Upper lobe of left lung (tissue), 6 donors: Measurements from ENCODE around the gene SLC12A7. TPM values are rescaled to one million over a fixed set of nuclear protein-coding genes. Genes with fewer than 3 reads are reported as not detected.

Experiments used
- ATAC-seq, 2 donors: fragments of 200-7000 bp; cut with Tn5 transposase; one replicate each; pipeline ENCODE4 v1.9.1; 2022; ENCODE audit warnings: mild to moderate bottlenecking in 2 of 2, moderate library complexity in 2 of 2; ENCODE audit not compliant: low FRiP score in 2 of 2
- DNase-seq, 2 donors: peaks; one replicate each; pipeline ENCODE4 v3.0.0-alpha.2; 2019 to 2020
- H3K27ac ChIP-seq, 4 donors: fragments of 200-600 bp; sonication (generic); one replicate each; pipeline ENCODE4 v1.5.1; 2016 to 2019
- H3K27me3 ChIP-seq, 4 donors: fragments of 200-600 bp; sonication (generic); one replicate each; pipeline ENCODE4 v1.5.1; 2017 to 2019
- H3K36me3 ChIP-seq, 4 donors: fragments of 200-600 bp; sonication (generic); one replicate each; pipeline ENCODE4 v1.5.1; 2016 to 2019
- H3K4me1 ChIP-seq, 4 donors: fragments of 200-600 bp; sonication (generic); one replicate each; pipeline ENCODE4 v1.5.1; 2018 to 2019
- H3K4me3 ChIP-seq, 4 donors: fragments of 200-600 bp; sonication (generic); one replicate each; pipeline ENCODE4 v1.5.1; 2017 to 2019; ENCODE audit warnings: mild to moderate bottlenecking in 2 of 4, moderate library complexity in 1 of 4
- H3K9me3 ChIP-seq, 4 donors: fragments of 200-600 bp; sonication (generic); one replicate each; pipeline ENCODE4 v1.5.1; 2018 to 2019
- EP300 ChIP-seq, 4 donors: sonication (generic); formaldehyde crosslinking; IDR thresholded peaks; one replicate each; pipeline ENCODE4 v1.5.1; 2017; ENCODE audit warnings: antibody characterized with exemption in 4 of 4, control low read depth in 2 of 4
- POLR2A ChIP-seq, 4 donors: fragments of 450-650 bp; IDR thresholded peaks; one replicate each; pipeline ENCODE4 v1.5.1; 2016 to 2017; ENCODE audit warnings: antibody characterized with exemption in 4 of 4, mild to moderate bottlenecking in 2 of 4
- POLR2AphosphoS5 ChIP-seq, 2 donors: sonication (generic); formaldehyde crosslinking; IDR thresholded peaks; one replicate each; pipeline ENCODE4 v1.5.1; 2017; ENCODE audit warnings: antibody characterized with exemption in 2 of 2
- WGBS, 2 donors: methylation state at CpG; one replicate each; pipeline ENCODE4 v1.1.5; 2017 to 2018; 5-methylcytosine and 5-hydroxymethylcytosine counted together
- total RNA-seq, 6 donors: library from RNA; depleted of rRNA in 4 of 6; stranded (reverse); fragments of >200 nt in 4 of 6; gene quantifications; one replicate each; pipeline versions ENCODE4 v1.1.0 to v1.2.1, GENCODE V29; 2016 to 2021
- TF ChIP-seq, protein P1 (sequence below), 6 experiments: fragments of 450-650 bp in 4 of 6; fragments of 200-600 bp in 2 of 6; sonication (generic) in 2 of 6; IDR thresholded peaks; one replicate each; pipeline ENCODE4 v1.5.1; 2016 to 2019; ENCODE audit warnings: antibody characterized with exemption in 6 of 6
- donor health status: DM: no; HTN: no; CAD: no; lungs with moderate emphysema.
- donor health status: DM: no; HTN: yes; CAD: no; lungs with severe emphysema.

The SLC12A7 gene
- total RNA-seq, 6 donors from 2014 or later = 31.3 to 138 (median 48.5) TPM

- Histone ChIP-seq H3K36me3 (peaks cover 0 to 3% (median 0%) of the 10 kb centered on the region in 4 donors), H3K4me3 (no peak overlapping the region), H3K27ac (no peak overlapping the region), H3K9me3 (no peaks in the 10 kb centered on the region), H3K27me3 (no peaks in the 10 kb centered on the region), H3K4me1 (no peaks in the 10 kb centered on the region)
- ATAC-seq = no peak
- TF ChIP-seq POLR2A (IDR thresholded peaks at IDR 0.05) (no peak), EP300 (IDR thresholded peaks at IDR 0.05) (no peak), POLR2AphosphoS5 (IDR thresholded peaks at IDR 0.05) (no peak)
- TF ChIP-seq, protein P1, sequence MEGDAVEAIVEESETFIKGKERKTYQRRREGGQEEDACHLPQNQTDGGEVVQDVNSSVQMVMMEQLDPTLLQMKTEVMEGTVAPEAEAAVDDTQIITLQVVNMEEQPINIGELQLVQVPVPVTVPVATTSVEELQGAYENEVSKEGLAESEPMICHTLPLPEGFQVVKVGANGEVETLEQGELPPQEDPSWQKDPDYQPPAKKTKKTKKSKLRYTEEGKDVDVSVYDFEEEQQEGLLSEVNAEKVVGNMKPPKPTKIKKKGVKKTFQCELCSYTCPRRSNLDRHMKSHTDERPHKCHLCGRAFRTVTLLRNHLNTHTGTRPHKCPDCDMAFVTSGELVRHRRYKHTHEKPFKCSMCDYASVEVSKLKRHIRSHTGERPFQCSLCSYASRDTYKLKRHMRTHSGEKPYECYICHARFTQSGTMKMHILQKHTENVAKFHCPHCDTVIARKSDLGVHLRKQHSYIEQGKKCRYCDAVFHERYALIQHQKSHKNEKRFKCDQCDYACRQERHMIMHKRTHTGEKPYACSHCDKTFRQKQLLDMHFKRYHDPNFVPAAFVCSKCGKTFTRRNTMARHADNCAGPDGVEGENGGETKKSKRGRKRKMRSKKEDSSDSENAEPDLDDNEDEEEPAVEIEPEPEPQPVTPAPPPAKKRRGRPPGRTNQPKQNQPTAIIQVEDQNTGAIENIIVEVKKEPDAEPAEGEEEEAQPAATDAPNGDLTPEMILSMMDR (IDR thresholded peaks at IDR 0.05) = no peak
- DNase-seq = peak in 1 of 2 donors; percentile 46
- WGBS, 2 donors = 69 to 88% methylated on average over 10 to 15 of the region's 16 CpGs
These were observed 74.7 kb downstream of the SLC12A7 start for GRCh38 chr5:1037123-1037670.

DNA sequence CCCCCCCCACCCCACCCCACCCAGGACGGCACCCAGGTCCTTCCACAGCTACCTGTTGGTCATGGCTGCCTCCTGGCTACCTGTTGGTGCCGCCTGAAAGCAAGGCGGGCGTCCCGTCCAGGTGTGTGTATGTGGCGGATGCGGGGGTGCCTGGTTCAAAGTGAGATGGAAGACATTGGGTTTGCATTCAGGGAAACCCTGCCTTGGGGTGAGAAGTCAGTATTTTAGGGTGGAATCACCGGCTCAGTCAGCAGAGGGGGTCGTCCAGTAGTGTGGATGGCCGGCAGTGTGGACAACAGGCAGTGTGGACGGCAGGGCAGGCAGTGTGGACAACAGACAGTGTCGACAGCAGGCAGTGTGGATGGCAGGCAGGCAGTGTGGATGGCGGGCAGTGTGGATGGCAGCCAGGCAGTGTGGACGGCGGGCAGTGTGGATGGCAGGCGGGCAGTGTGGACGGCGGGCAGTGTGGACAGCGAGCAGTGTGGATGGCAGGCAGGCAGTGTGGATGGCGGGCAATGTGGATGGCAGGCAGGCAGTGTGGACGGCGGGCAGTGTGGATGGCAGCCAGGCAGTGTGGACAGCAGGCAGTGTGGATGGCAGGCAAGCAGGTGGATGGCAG, 75.2 kb downstream of the SLC12A7 start:
- WGBS, 2 donors = 86 to 94% methylated on average over 20 to 22 of the region's 22 CpGs
- DNase-seq (peak in 1 of 2 donors; percentile 77), ATAC-seq (no peak)
- H3K36me3 ChIP-seq = peaks cover 0 to 3% (median 0%) of the 10 kb centered on the region in 4 donors
- no peak overlapping the region for H3K4me3 ChIP-seq
- no peak overlapping the region for H3K27ac ChIP-seq
- no peak for TF ChIP-seq POLR2AphosphoS5 (IDR thresholded peaks at IDR 0.05)
- TF ChIP-seq, protein P1 (IDR thresholded peaks at IDR 0.05) = no peak
- TF ChIP-seq POLR2A (IDR thresholded peaks at IDR 0.05) = no peak
- TF ChIP-seq EP300 (IDR thresholded peaks at IDR 0.05) = no peak
- H3K4me1 ChIP-seq = no peaks in the 10 kb centered on the region
- H3K27me3 ChIP-seq = no peaks in the 10 kb centered on the region
- H3K9me3 ChIP-seq = no peaks in the 10 kb centered on the region

GRCh38 chr5:1035421-1036405, 76.2 kb downstream of the SLC12A7 start:
- no peak overlapping the region for H3K27ac ChIP-seq
- DNase-seq (peak in 1 of 2 donors; percentile 74), ATAC-seq (no peak)
- 85 to 92% methylated on average over 4 to 20 of the region's 25 CpGs for WGBS, 2 donors
- no peaks in the 10 kb centered on the region for H3K4me1 ChIP-seq
- H3K36me3 ChIP-seq = peaks cover 0 to 3% (median 0%) of the 10 kb centered on the region in 4 donors
- no peaks in the 10 kb centered on the region for H3K9me3 ChIP-seq
- TF ChIP-seq POLR2A (IDR thresholded peaks at IDR 0.05) = no peak
- no peak for TF ChIP-seq POLR2AphosphoS5 (IDR thresholded peaks at IDR 0.05)
- TF ChIP-seq EP300 (IDR thresholded peaks at IDR 0.05) = no peak
- TF ChIP-seq, protein P1 (IDR thresholded peaks at IDR 0.05) = no peak
- H3K27me3 ChIP-seq = no peaks in the 10 kb centered on the region
- H3K4me3 ChIP-seq = no peak overlapping the region

- TF ChIP-seq POLR2AphosphoS5 (IDR thresholded peaks at IDR 0.05) (no peak), EP300 (IDR thresholded peaks at IDR 0.05) (no peak), POLR2A (IDR thresholded peaks at IDR 0.05) (no peak)
- TF ChIP-seq, protein P1 (IDR thresholded peaks at IDR 0.05) = no peak
- no peaks in the 10 kb centered on the region for H3K4me1 ChIP-seq
- ATAC-seq (no peak), DNase-seq (no peak)
- WGBS, 2 donors = 86 to 92% methylated on average over 2 of the region's 2 CpGs
- peaks cover 0 to 3% (median 0%) of the 10 kb centered on the region in 4 donors for H3K36me3 ChIP-seq
- H3K9me3 ChIP-seq = no peaks in the 10 kb centered on the region
- H3K27me3 ChIP-seq = no peaks in the 10 kb centered on the region
- H3K27ac ChIP-seq = no peak overlapping the region
- H3K4me3 ChIP-seq = no peak overlapping the region
These were observed 76.9 kb downstream of the SLC12A7 start for GRCh38 chr5:1034986-1035385.
